Measurements from ENCODE around the gene COBL.

The COBL gene

DNA sequence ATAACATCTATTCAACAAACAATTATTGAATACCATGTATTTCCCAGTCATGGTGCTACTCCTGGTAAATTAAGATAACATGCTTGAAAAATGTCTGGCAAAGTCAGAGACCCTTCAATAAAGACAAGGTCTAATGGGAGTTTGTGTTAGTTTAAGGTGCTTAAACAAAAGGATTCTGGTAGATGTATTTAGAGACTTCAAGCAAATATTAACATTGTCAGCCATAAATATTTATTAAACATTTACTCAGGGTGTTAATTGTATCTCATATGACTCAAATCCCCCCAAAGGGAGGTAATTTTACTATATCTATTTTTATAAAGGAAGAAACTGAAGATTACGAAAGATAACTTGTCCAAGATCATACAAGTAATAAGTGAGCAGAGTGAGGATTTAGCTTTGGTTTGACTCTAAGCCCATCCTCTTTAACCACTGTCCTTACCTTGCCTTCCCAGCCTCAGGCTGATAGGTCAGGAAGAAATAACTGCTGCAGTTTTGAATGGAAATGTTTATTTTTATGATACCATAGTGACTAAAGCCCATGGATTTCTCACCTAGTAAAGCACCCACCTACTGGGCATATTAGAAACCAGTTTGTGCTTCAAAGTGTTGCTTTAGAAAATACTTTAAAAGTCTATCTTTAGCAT, 215.4 kb downstream of the COBL start:
- H3K4me1 ChIP-seq: no peaks in the 10 kb centered on the region
- H3K36me3 ChIP-seq (ENCODE audit: control insufficient read depth, insufficient read depth, low read length): no peaks in the 10 kb centered on the region
- H3K4me2 ChIP-seq (ENCODE audit: low read length): no peak overlapping the region
- H3K4me3 ChIP-seq (ENCODE audit: low read depth, low read length): peak overlapping the region; percentile 7
- no peaks in the 10 kb centered on the region for H3K27me3 ChIP-seq (ENCODE audit: control insufficient read depth, insufficient read depth, low read length)
- TF ChIP-seq, protein P1, sequence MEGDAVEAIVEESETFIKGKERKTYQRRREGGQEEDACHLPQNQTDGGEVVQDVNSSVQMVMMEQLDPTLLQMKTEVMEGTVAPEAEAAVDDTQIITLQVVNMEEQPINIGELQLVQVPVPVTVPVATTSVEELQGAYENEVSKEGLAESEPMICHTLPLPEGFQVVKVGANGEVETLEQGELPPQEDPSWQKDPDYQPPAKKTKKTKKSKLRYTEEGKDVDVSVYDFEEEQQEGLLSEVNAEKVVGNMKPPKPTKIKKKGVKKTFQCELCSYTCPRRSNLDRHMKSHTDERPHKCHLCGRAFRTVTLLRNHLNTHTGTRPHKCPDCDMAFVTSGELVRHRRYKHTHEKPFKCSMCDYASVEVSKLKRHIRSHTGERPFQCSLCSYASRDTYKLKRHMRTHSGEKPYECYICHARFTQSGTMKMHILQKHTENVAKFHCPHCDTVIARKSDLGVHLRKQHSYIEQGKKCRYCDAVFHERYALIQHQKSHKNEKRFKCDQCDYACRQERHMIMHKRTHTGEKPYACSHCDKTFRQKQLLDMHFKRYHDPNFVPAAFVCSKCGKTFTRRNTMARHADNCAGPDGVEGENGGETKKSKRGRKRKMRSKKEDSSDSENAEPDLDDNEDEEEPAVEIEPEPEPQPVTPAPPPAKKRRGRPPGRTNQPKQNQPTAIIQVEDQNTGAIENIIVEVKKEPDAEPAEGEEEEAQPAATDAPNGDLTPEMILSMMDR (IDR thresholded peaks at IDR 0.05): no peak
- H3K79me2 ChIP-seq: no peaks in the 10 kb centered on the region
- no peaks in the 10 kb centered on the region for H3K9me3 ChIP-seq (ENCODE audit: control insufficient read depth, low read length)
- H3K27ac ChIP-seq: no peak overlapping the region
- no peak overlapping the region for H3K9ac ChIP-seq
- H2AFZ ChIP-seq: no peak overlapping the region

DNA sequence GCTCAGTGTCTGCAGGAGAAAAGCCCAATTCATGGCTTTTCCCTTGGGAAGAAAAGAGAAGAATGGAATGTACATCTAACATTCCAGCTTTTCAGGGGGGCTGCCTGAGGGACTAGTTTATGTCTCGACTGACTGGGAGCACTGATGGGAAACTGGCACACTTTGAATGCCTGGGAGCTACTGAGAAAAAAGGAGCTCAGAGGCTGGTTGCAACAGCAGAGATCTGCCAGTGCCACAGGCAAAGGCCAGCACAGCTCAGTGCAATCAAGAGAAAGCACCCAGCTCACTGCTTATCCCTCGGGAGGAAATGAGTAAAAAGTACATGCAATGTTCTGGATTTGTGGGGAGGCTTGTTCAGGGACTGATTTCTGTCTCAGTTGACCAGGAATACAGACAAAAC, 226.2 kb downstream of the COBL start:
- H3K79me2 ChIP-seq: peaks cover 10% of the 10 kb centered on the region
- H3K9ac ChIP-seq: no peak overlapping the region
- H3K27me3 ChIP-seq (ENCODE audit: control insufficient read depth, insufficient read depth, low read length): no peaks in the 10 kb centered on the region
- H2AFZ ChIP-seq: no peak overlapping the region
- TF ChIP-seq, protein P1 (IDR thresholded peaks at IDR 0.05): no peak
- no peaks in the 10 kb centered on the region for H3K9me3 ChIP-seq (ENCODE audit: control insufficient read depth, low read length)
- H3K27ac ChIP-seq: no peak overlapping the region
- H3K4me2 ChIP-seq (ENCODE audit: low read length): no peak overlapping the region
- H3K36me3 ChIP-seq (ENCODE audit: control insufficient read depth, insufficient read depth, low read length): no peaks in the 10 kb centered on the region
- H3K4me3 ChIP-seq (ENCODE audit: low read depth, low read length): no peak overlapping the region
- H3K4me1 ChIP-seq: no peaks in the 10 kb centered on the region

DNA sequence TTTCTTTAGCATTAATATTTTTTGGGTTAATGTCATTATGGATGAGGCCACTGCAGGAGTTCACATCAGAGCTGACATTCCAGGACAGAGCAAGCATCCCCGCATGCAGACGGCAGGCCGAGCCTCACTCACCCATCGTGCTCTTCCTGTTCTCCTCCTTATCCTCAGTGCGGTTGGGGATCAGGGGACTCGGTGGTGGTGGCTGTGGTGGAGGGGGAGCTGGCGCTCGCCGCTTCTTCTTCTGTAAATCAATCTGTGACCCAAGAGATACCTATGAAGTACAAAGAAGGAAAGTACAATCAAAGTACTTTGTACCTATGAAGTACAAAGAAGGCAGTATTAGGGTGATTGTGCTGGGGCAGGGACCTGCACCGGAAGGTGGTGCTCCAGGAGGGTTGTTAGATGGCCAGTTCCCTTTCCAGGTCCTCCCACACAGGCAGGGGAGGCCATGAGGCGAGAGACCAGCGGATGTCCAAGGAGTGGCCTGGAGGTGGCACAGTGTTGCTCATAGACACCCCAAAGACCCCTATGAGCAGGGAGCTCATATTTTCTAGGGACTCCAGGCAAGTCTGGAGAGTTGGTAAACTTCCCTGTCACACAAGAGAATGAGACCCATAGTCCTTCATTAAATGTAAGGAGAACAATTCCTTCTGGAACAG, 231.4 kb downstream of the COBL start:
- no peaks in the 10 kb centered on the region for H3K9me3 ChIP-seq (ENCODE audit: control insufficient read depth, low read length)
- TF ChIP-seq, protein P1 (IDR thresholded peaks at IDR 0.05): no peak

DNA sequence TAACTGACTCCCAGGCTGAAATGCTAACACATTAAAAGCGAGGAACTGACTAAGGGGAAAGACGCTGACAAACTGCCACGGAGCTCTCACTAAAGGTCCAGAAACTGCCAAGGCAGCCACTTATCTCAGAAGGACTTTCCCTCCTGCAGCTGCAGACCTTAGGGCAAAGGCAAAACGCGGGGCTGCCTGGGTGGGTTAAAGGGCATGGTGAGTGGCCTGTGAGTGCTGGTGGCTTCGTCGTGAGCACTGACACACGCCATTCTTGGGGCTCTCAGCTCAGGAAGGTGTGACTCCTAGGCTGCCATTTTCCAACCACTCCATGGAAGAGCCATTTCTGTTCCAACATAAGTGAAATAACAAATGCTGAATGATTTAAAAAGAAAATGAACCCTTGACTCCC, 232.5 kb downstream of the COBL start:
- Histone ChIP-seq H3K27me3 (ENCODE audit: control insufficient read depth, insufficient read depth, low read length) (no peaks in the 10 kb centered on the region), H3K27ac (no peak overlapping the region), H3K79me2 (peaks cover 3% of the 10 kb centered on the region), H3K4me2 (ENCODE audit: low read length) (no peak overlapping the region), H3K4me1 (no peaks in the 10 kb centered on the region), H2AFZ (no peak overlapping the region), H3K4me3 (ENCODE audit: low read depth, low read length) (no peak overlapping the region), H3K9me3 (ENCODE audit: control insufficient read depth, low read length) (no peaks in the 10 kb centered on the region), H3K36me3 (ENCODE audit: control insufficient read depth, insufficient read depth, low read length) (no peaks in the 10 kb centered on the region), H3K9ac (no peak overlapping the region)
- TF ChIP-seq, protein P1 (IDR thresholded peaks at IDR 0.05): no peak

More for the DNA sequence above, 231.4 kb downstream of the COBL start:
- Histone ChIP-seq H3K27me3 (ENCODE audit: control insufficient read depth, insufficient read depth, low read length) (no peaks in the 10 kb centered on the region), H3K4me2 (ENCODE audit: low read length) (no peak overlapping the region), H3K4me3 (ENCODE audit: low read depth, low read length) (no peak overlapping the region), H2AFZ (no peak overlapping the region), H3K4me1 (no peaks in the 10 kb centered on the region), H3K27ac (no peak overlapping the region), H3K79me2 (peaks cover 3% of the 10 kb centered on the region), H3K36me3 (ENCODE audit: control insufficient read depth, insufficient read depth, low read length) (no peaks in the 10 kb centered on the region), H3K9ac (no peak overlapping the region)
